HG02885 (cell line): ENCODE measurements around the gene CTBP1.
"Not testable (repeated sequence)": the region's sequence is repeated elsewhere in the genome, so short reads cannot be mapped to it uniquely, and the experiment has no call there.

Source experiments
- ATAC-seq: cut with Tn5 transposase; IDR thresholded peaks from one replicate; pipeline ENCODE4 v1.9.1; 2021; ENCODE audit warnings: mild to moderate bottlenecking; ENCODE audit not compliant: unreplicated experiment, poor library complexity

The CTBP1 gene

GRCh38 chr4:1248245-1249147 is at the start of gene CTBP1:
Gene CTBP1 (minus strand): TSS chr4:1249130. CDS start chr4:1241331, 7,799 bp downstream.
- ATAC-seq = peak; percentile 57

GRCh38 chr4:1298461-1298860 is 49.5 kb upstream of the CTBP1 start:
- no peak for ATAC-seq

GRCh38 chr4:1297456-1298325 is 48.8 kb upstream of the CTBP1 start:
- no peak for ATAC-seq

GRCh38 chr4:1297023-1297395 is 48.1 kb upstream of the CTBP1 start:
- ATAC-seq = no peak

- no peak for ATAC-seq
Measured at GRCh38 chr4:1296324-1297022, 47.5 kb upstream of the CTBP1 start.

GRCh38 chr4:1295405-1296055 is 46.6 kb upstream of the CTBP1 start:
- ATAC-seq = no peak

- ATAC-seq = no peak
Measured at GRCh38 chr4:1294891-1295290, 46.0 kb upstream of the CTBP1 start.

- no peak for ATAC-seq
Measured at GRCh38 chr4:1294424-1294823, 45.5 kb upstream of the CTBP1 start.

- no peak for ATAC-seq
Measured at GRCh38 chr4:1293991-1294390, 45.1 kb upstream of the CTBP1 start.

GRCh38 chr4:1293531-1293941 is 44.6 kb upstream of the CTBP1 start:
- ATAC-seq = no peak

- not testable (repeated sequence) for ATAC-seq
Measured at GRCh38 chr4:1292703-1293011, 43.7 kb upstream of the CTBP1 start.

GRCh38 chr4:1291996-1292702 is 43.2 kb upstream of the CTBP1 start:
- no peak for ATAC-seq

GRCh38 chr4:1291091-1291490 is 42.2 kb upstream of the CTBP1 start:
- no peak for ATAC-seq

GRCh38 chr4:1290165-1290977 is 41.4 kb upstream of the CTBP1 start:
- peak; percentile 13 for ATAC-seq

GRCh38 chr4:1289207-1290164 is 40.6 kb upstream of the CTBP1 start, which contains the start of gene MAEA:
Gene MAEA (plus strand): TSS chr4:1289891. CDS start chr4:1289914, 23 bp downstream.
- ATAC-seq = peak; percentile 96

- ATAC-seq = no peak
Measured at GRCh38 chr4:1288786-1289185, 39.9 kb upstream of the CTBP1 start.

- ATAC-seq = no peak
Measured at GRCh38 chr4:1285790-1286553, 37.0 kb upstream of the CTBP1 start.
